SH-SY5Y (cell line): ENCODE data around the gene WBP2.

Source experiments
- GATA2 ChIP-seq: IDR thresholded peaks from 2 replicates; pipeline ENCODE4 v1.6.1; 2011; ENCODE audit warnings: mild to moderate bottlenecking, low read depth, low read length
- GATA3 ChIP-seq: IDR thresholded peaks from 2 replicates; pipeline ENCODE4 v1.6.1; 2011; ENCODE audit warnings: low read depth, mild to moderate bottlenecking, low read length, moderate library complexity

GRCh38 chr17:75842963-75843576, 12.1 kb downstream of the WBP2 start:
- TF ChIP-seq GATA2 (no peak), GATA3 (no peak)
